NCI-H345 treated with DMSO at 0.1 percent for 48 hours (cell line): ENCODE measurements around the gene MYBPC3.

Source experiments
- DNase-seq: peaks from one replicate; lab custom pipeline; 2025; ENCODE audit not compliant: unreplicated experiment; lab: John Stamatoyannopoulos, UW

MYBPC3 gene

GRCh38 chr11:47357985-47358730 is 5.7 kb upstream of the MYBPC3 start:
- no peak for DNase-seq

- DNase-seq = no peak
These were observed 4.5 kb upstream of the MYBPC3 start for GRCh38 chr11:47356998-47357329.

- DNase-seq = no peak
These were observed 3.9 kb upstream of the MYBPC3 start for GRCh38 chr11:47356129-47356997.

- peak; percentile 76 for DNase-seq
These were observed 3.0 kb upstream of the MYBPC3 start for GRCh38 chr11:47355283-47356128.

- no peak for DNase-seq
These were observed 2.4 kb upstream of the MYBPC3 start for GRCh38 chr11:47354913-47355282.

- no peak for DNase-seq
These were observed 1.7 kb upstream of the MYBPC3 start for GRCh38 chr11:47353978-47354774.

- DNase-seq = no peak
These were observed 1.1 kb downstream of the MYBPC3 start for GRCh38 chr11:47351156-47352126.

- DNase-seq = no peak
These were observed 2.2 kb downstream of the MYBPC3 start for GRCh38 chr11:47350315-47350714.

GRCh38 chr11:47349521-47350095 is 2.9 kb downstream of the MYBPC3 start:
- DNase-seq = no peak

- DNase-seq = no peak
These were observed 3.6 kb downstream of the MYBPC3 start for GRCh38 chr11:47348859-47349258.

- DNase-seq = no peak
These were observed 4.2 kb downstream of the MYBPC3 start for GRCh38 chr11:47348131-47348802.

- DNase-seq = no peak
These were observed 5.4 kb downstream of the MYBPC3 start for GRCh38 chr11:47347137-47347536.

- DNase-seq = no peak
These were observed 6.5 kb downstream of the MYBPC3 start for GRCh38 chr11:47345890-47346563.

GRCh38 chr11:47342854-47343253 is 9.6 kb downstream of the MYBPC3 start:
- no peak for DNase-seq

- no peak for DNase-seq
These were observed 10.3 kb downstream of the MYBPC3 start for GRCh38 chr11:47342036-47342803.

GRCh38 chr11:47340980-47341775 is 11.3 kb downstream of the MYBPC3 start:
- no peak for DNase-seq

GRCh38 chr11:47340010-47340409 is 12.5 kb downstream of the MYBPC3 start:
- DNase-seq = no peak
